ENCODE data around the gene BLOC1S2.

DNA sequence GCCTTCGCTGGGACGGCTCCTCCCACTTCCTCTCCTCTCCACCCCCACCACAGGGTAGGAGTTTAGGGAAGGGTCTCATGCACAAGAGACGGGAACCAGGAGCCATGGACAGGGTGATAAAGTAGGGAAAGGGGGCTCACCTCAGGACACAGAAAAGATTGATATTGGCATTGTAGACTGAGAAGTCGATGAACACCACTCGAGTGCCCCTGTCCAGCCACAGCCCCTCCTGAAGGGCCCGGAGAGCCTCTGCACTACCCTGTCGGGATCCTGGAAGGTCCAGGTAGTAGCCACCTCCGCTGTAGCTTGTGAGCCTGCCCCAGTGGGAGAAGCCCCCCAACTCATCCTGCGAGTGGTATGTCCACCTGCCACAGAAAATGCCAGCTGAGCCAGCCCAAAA is 10.8 kb upstream of the BLOC1S2 start:
- TF ChIP-seq, protein P1, sequence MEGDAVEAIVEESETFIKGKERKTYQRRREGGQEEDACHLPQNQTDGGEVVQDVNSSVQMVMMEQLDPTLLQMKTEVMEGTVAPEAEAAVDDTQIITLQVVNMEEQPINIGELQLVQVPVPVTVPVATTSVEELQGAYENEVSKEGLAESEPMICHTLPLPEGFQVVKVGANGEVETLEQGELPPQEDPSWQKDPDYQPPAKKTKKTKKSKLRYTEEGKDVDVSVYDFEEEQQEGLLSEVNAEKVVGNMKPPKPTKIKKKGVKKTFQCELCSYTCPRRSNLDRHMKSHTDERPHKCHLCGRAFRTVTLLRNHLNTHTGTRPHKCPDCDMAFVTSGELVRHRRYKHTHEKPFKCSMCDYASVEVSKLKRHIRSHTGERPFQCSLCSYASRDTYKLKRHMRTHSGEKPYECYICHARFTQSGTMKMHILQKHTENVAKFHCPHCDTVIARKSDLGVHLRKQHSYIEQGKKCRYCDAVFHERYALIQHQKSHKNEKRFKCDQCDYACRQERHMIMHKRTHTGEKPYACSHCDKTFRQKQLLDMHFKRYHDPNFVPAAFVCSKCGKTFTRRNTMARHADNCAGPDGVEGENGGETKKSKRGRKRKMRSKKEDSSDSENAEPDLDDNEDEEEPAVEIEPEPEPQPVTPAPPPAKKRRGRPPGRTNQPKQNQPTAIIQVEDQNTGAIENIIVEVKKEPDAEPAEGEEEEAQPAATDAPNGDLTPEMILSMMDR (IDR thresholded peaks at IDR 0.05): no peak
- TF ChIP-seq POLR2A (IDR thresholded peaks at IDR 0.05) (no peak), EP300 (IDR thresholded peaks at IDR 0.05) (no peak)

Measured in tibial nerve (tissue), 4 donors.